ENCODE results near the gene SLC6A19. TPM values are rescaled to one million over a fixed set of nuclear protein-coding genes. Genes with fewer than 3 reads are reported as not detected.

SLC6A19 gene
- total RNA-seq, 4 donors from 2014 or later, result not detected

GRCh38 chr5:1205255-1206180 lies 4.1 kb downstream of the SLC6A19 start:
- no peak for TF ChIP-seq CTCF (IDR thresholded peaks at IDR 0.05)
- DNase-seq (ENCODE audit: low spot score) (no peak), ATAC-seq (ENCODE audit: low FRiP score) (no peak)

DNA sequence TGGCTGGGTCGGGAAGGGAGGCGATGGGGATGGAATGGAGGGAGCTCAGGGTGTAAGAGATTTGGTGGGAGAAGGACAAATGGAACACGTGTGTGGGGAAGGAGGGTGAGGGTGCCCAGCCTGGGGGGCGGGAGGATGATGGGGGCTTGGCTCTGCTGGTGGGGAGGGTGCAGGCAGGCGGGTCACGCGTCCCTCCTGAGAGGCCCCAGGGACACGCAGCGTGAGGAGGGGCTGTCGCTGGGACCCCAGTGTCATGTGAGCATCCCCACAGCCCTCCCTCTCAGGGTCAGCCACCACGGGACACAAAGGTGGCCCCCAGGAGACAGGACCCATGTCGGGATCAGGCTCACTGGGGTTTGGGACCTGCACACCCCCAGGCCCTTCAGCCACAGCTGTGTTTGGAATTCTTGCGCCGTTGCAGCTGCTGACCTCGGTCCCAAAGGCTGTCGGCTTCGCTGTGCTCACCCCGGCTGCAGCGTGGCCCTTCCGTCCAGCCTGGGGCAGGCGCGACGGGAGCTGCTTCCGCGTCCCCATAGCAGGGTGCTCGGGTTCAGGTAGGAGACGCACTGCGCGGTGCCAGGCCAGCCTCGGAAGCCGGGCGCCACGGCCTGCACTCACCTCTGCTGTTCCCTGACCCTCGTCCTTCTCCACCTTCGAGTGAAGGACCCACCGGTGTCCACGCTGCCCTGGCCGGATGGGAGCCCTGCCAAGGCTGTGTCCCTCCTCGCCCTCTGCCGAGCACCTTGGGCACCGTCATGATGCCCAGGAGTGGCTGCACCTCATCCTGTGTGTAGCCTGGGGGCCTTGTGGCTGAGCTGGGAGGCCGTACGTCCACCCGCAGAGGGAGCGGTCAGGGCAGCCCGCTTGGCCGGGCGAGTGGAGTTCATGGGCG lies 5.4 kb downstream of the SLC6A19 start:
- ATAC-seq (ENCODE audit: low FRiP score), result no peak
- no peak for TF ChIP-seq CTCF (IDR thresholded peaks at IDR 0.05)
- DNase-seq (ENCODE audit: low spot score), result no peak

GRCh38 chr5:1207555-1207954 lies 6.2 kb downstream of the SLC6A19 start:
- ATAC-seq (ENCODE audit: low FRiP score) (no peak), DNase-seq (ENCODE audit: low spot score) (no peak)
- TF ChIP-seq CTCF (IDR thresholded peaks at IDR 0.05), result no peak

- DNase-seq (ENCODE audit: low spot score) (no peak), ATAC-seq (ENCODE audit: low FRiP score) (no peak)
- TF ChIP-seq CTCF (IDR thresholded peaks at IDR 0.05), result no peak
Observed at GRCh38 chr5:1208221-1208742, 6.9 kb downstream of the SLC6A19 start.

DNA sequence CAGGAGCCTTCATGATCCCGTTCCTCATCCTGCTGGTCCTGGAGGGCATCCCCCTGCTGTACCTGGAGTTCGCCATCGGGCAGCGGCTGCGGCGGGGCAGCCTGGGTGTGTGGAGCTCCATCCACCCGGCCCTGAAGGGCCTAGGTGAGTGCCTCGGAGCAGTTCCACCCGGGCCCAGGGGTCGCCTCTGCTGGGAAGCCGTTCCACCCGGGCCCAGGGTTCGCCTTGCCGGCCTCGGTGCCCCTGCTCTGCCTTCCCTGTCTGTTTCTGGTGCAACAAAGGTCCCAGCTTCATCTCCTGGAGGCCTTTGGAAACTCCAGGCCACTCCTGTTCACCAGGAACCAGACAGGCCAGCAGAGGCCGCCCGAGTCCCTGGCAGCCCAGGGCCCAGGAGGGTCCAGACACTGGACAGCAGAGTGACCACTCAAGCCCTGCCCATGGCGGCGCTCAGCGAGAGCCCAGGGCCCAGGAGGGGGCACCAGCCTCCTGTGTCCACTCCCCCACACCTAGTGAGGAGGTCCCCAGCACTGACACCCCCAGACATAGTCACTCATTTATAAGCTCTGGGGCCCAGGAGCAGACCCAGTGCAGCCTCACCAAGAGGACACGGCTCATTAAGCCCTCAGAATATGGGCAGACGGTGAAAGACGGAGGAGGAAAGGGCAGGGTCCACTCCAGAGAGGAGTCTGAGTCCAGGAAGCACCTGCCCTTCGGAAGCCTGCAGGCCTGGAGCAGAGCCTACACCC lies 7.5 kb downstream of the SLC6A19 start:
- DNase-seq (ENCODE audit: low spot score), result no peak

More for the DNA sequence above, 7.5 kb downstream of the SLC6A19 start:
- no peak for ATAC-seq (ENCODE audit: low FRiP score)
- no peak for TF ChIP-seq CTCF (IDR thresholded peaks at IDR 0.05)
